Right renal cortex interstitium (tissue), 3 donors: ENCODE measurements around the gene CDC34. TPM values are rescaled to one million over a fixed set of nuclear protein-coding genes. Genes with fewer than 3 reads are reported as not detected.

Experiments used
- DNase-seq, 3 donors: peaks; one replicate each; pipeline ENCODE4 v3.0.0-alpha.2; 2013; ENCODE audit warnings: low read depth in 3 of 3, low spot score in 2 of 3
- polyA plus RNA-seq, 3 donors: library from polyadenylated mRNA; unstranded; fragments of 120-200 nt; gene quantifications; one replicate each; pipeline ENCODE4 v1.2.1, GENCODE V29; 2013; ENCODE audit not compliant: insufficient read length in 3 of 3

CDC34 gene
- polyA plus RNA-seq, 3 donors = 53.8 to 68.8 (median 55.4) TPM

DNA sequence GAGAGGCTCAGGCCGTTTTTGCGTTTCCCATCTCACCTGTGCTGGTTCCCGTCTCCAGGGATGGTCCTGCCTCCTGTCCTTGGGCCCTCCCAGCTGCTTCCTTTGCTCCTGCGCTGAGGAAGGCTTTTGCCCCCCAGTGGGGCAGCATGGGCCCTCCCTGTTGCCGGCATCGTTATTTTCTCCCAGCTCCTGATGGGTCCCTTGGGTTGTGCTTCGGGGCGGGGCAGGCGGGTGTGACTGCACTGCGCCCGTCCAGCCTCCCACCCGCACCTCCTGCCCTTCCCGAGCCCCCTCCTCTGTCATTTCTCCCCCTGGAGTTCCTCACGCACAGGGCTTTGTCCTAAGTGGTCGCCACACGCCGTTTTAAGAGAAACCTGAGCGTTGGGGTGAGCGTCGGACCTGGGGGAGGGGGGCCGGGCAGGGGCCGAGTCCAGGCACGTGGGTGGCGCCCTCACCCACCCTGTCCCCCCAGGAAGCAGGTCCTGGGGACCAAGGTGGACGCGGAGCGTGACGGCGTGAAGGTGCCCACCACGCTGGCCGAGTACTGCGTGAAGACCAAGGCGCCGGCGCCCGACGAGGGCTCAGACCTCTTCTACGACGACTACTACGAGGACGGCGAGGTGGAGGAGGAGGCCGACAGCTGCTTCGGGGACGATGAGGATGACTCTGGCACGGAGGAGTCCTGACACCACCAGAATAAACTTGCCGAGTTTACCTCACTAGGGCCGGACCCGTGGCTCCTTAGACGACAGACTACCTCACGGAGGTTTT is 9.5 kb downstream of the CDC34 start:
- DNase-seq = no peak

GRCh38 chr19:541699-542098 is 10.1 kb downstream of the CDC34 start:
- DNase-seq = no peak

DNA sequence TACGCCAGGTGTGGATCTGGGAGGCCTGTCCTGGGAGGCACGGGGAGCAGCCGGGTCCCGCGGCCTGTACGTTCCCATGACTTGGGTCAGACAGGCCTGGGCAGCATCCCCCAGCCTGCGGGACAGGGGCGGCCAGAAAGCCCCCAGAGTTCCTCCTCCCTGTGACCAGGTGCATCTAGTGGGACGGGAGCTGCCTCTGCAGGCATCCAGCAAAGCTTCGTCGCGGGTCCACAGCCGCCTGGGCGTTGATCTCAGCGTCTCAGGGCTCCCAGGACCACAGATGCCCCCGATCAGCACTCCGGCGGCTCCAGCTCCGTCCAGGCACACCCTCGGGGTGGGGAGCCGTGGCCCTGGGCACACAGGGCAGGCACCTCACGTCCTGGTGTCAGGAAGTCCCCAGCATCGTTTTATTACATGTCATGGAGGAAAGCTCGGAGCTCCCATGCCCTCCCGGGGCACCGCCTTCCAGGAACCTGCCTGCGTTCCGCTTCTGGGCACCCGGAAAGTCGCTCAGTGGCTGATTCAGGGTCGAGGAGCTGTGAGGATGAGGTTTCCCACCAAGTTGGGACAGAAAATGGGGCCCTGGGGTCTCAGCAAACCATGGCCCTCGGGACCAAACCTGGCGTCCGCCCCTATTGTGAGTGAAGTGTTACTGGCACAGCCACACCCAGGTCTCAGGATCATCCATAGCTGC is 10.8 kb downstream of the CDC34 start:
- no peak for DNase-seq

- DNase-seq = no peak
Measured at GRCh38 chr19:543910-544608, 12.5 kb downstream of the CDC34 start, which contains the start of gene GZMM. Gene GZMM (plus strand): TSS chr19:544053. CDS start chr19:544072, 19 bp downstream.

GRCh38 chr19:547117-547516 is 15.6 kb downstream of the CDC34 start:
- no peak for DNase-seq

DNA sequence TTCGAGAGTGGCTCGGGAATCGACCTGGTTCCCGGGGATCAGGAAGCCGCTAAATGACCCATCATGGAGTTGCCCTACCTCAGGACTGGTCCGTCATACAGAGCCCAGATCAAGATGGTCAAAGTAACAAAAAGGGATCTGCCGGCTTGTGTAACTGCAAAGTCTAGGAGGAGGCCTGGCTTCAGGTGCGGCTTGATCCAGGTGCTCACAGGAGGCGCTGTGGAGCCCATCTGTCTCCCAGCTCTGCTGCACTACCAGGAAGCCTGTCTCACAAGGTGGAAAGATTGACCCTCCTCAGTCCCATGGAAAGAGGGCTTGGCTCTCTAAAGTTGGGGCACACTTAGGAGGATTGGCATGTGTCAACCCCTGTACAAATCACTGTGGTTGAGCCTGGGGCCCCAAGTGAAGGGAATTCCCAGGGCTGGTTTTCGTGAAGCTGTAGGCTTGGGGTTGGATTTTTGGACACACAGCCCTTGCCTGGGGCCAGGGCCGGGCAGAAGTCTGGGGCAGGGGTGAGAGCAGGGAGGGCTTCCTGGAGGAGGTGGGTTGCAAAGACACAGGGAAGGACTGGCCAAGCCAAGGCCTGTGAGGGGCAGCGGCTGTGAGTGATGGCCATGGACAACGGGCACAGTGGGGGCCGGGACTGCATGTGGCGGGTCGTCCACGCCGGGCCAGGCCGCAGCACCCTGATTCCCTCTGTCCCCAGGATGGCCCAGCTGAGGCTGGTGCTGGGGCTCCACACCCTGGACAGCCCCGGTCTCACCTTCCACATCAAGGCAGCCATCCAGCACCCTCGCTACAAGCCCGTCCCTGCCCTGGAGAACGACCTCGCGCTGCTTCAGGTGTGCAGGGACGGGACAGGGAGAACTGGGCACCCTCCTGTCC is 16.5 kb downstream of the CDC34 start:
- no peak for DNase-seq

- no peak for DNase-seq
Measured at GRCh38 chr19:548886-549830, 17.6 kb downstream of the CDC34 start.

DNA sequence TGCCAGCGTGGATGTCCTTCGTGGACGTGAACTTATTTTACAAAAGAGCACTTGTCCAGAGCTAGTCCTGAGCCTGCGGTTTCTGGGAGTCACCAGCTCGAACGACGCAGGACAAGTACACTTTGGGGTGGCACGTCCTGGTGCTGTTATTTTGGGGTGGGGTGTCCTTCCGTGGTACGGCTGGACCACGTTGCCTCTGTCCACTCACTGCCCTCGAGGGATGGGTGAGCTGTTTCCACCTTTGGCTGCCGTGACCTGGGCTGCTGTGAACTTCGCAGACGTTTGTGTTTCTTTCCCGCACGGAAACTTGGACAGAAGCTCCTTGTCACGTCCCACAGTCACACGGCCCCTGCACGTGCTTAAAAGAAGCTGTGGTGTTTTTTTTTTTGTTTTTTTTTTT is 23.3 kb downstream of the CDC34 start:
- no peak for DNase-seq

DNA sequence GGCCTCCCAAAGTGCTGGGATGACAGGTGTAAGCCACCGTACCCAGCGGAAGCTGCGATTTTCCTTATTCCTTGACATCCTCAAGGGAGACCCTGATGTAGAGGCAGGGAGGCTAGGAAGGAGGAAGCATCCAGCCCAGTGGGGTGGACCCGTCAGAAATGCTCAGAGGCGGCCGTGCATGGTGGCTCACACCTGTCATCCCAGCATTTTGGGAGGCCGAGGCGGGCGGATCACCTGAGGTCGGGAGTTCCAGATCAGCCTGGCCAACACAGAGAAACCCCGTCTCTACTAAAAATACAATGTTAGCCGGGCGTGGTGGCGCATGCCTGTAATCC is 23.9 kb downstream of the CDC34 start:
- DNase-seq = no peak

- DNase-seq = no peak
Measured at GRCh38 chr19:556611-557382, 25.2 kb downstream of the CDC34 start.

GRCh38 chr19:558770-559439 is 27.3 kb downstream of the CDC34 start:
- DNase-seq = no peak

- no peak for DNase-seq
Measured at GRCh38 chr19:560121-560520, 28.6 kb downstream of the CDC34 start.

DNA sequence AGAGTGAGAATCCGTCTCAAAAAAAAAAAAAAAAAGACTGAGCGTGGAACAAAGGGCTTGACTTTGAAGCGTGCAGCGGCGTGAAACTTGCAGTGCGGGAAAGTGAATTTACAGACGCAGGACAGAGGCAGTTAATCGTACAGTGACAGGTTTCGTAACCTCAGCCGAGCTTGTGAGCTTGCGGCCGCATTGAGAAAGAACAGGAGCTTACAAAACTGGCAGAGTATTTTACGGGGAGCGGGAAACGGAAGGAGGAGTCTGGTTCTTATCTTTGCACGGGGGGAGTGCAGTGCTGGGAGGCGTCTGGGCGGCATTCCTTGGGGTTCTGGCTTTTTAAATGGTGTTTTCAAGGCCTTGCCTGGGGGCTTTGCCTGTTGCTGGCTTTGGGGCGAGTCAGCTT is 34.8 kb downstream of the CDC34 start:
- no peak for DNase-seq

DNA sequence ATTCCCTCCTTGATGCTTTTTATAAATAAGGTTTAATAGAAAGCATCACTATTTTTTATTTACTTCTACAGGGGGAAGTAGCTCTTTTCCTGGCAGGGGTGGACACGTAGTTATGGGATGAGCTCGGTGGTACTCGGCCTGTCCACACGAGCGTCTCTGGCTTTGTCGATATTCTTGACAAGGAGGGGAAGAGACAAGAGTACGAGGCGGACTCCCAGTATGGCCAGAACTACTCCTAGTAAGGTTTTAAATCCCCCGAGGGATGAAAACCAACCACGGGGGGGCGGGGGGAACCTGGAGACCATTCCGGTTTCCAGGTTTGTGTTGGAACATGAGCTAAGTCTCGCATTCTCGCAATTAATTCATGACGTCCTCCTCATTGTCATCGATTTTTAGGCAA is 35.3 kb downstream of the CDC34 start:
- no peak for DNase-seq

GRCh38 chr19:567296-567900 is 35.8 kb downstream of the CDC34 start:
- no peak for DNase-seq

DNA sequence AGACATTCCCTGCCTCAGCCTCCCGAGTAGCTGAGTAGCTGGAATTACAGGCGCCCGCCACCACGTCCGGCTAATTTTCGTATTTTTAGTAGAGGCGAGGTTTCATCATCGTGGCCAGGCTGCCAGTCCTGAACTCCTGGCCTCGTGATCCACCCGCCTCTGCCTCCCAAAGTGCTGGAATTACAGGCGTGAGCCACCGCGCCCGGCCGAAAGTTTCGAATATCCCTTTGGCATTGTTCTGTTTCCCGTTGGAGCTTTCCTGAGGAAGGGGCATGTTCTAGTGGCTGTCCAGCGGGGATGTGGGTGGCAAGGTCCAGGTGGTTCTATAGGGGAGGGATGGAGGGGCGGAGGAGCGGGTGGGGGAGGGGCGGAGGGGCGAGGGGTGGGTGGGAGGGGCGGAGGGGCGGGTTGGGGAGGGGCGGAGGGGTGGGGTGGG is 38.7 kb downstream of the CDC34 start:
- DNase-seq = no peak

DNA sequence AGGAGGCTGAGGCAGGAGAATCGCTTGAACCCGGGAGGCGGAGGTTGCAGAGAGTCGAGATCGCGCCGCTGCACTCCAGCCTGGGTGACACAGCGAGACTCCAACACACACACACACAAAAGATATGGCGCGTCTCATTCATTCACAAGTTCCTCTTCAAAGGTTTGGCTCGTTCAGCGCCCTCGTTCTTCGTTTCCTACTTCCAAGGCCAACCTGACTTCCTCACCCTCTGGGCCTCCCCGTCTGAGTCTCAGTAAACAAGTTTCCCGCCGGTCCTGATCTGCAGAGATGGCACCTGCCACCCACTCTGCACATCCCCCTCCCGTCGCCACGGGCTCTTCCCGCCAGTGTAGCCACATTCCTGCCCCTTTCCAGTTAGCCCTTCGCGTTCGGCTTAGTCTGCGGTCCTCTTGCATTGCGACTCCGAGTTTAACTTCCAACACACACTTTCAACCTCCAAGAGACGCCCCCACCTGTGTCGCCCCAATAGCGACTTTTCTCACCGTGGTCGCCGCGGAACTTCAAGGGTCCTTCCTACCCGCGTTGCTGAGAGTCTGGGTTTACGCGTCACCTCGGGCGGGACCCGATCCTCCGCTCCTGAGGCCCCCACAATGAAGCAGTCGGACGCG is 39.5 kb downstream of the CDC34 start:
- DNase-seq = no peak
